Type B pancreatic cell (in vitro differentiated cells): ENCODE results near the gene GIGYF2. TPM values are rescaled to one million over a fixed set of nuclear protein-coding genes. Genes with fewer than 3 reads are reported as not detected.
A peak's percentile ranks its signal among the peaks of the same experiment; 100 is the strongest.

Source experiments
- DNase-seq: peaks from one replicate; pipeline ENCODE4 v3.0.0; 2021; ENCODE audit warnings: mixed read lengths; ENCODE audit not compliant: unreplicated experiment; ENCODE audit errors: extremely low spot score
- H3K27ac Mint-ChIP-seq: 2 replicates; pipeline ENCODE4 v1.8.0; 2021; ENCODE audit warnings: mild to moderate bottlenecking, mixed read lengths
- H3K27me3 Mint-ChIP-seq: 2 replicates; pipeline ENCODE4 v1.8.0; 2021; ENCODE audit warnings: mixed read lengths
- H3K36me3 Mint-ChIP-seq: 2 replicates; pipeline ENCODE4 v1.8.0; 2021; ENCODE audit warnings: mixed read lengths
- H3K4me1 Mint-ChIP-seq: one replicate; pipeline ENCODE4 v1.8.0; 2021; ENCODE audit warnings: mixed read lengths; ENCODE audit not compliant: unreplicated experiment
- H3K4me3 Mint-ChIP-seq: 2 replicates; pipeline ENCODE4 v1.8.0; 2021; ENCODE audit warnings: mild to moderate bottlenecking, mixed read lengths
- H3K9me3 Mint-ChIP-seq: 2 replicates; pipeline ENCODE4 v1.8.0; 2021; ENCODE audit warnings: mixed read lengths
- CTCF ChIP-seq: fragments of 200-600 bp; sonication (generic); conservative IDR thresholded peaks from 2 replicates; pipeline ENCODE4 v1.5.0; 2021; ENCODE audit warnings: antibody characterized with exemption, mild to moderate bottlenecking
- total RNA-seq: library from RNA; stranded (reverse); gene quantifications from 2 replicates; pipeline ENCODE4 v1.2.1, GENCODE V29; 2021; ENCODE audit warnings: low replicate concordance

The GIGYF2 gene
- total RNA-seq, 1 donor from 2014 or later, result 65.7 TPM

- no peak for DNase-seq
- peaks cover 6% of the 10 kb centered on the region for H3K4me1 Mint-ChIP-seq
- no peak overlapping the region for H3K4me3 Mint-ChIP-seq
- no peak for TF ChIP-seq CTCF
- H3K36me3 Mint-ChIP-seq, result no peaks in the 10 kb centered on the region
- no peaks in the 10 kb centered on the region for H3K9me3 Mint-ChIP-seq
- no peaks in the 10 kb centered on the region for H3K27me3 Mint-ChIP-seq
- no peak overlapping the region for H3K27ac Mint-ChIP-seq
These were observed 3.8 kb upstream of the GIGYF2 start for GRCh38 chr2:232693344-232693743.

DNA sequence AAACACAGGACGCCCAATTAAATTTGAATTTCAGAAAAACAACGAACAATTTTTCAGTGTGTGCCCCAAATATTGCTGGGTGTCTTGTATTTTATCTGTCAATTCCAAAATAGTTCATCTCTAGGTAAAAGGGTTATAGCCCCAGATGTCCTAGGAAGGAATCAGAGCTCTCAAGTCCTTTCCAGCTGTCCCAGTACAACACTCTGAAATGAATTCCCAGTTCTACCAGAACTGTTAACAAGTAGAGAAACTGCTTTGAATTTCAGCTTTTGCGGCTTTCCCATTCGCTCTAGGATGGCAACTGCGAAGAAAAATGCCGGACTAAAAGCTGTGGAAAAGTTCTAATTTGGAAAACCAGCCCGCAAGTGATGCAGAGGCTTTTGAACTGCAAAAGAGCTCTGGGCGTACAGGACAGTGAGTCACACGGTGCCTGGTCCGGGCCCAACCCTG, 497 bp upstream of the GIGYF2 start:
- no peaks in the 10 kb centered on the region for H3K9me3 Mint-ChIP-seq
- H3K27ac Mint-ChIP-seq, result peak overlapping the region; percentile 86
- no peaks in the 10 kb centered on the region for H3K27me3 Mint-ChIP-seq
- no peak for TF ChIP-seq CTCF
- peaks cover 15% of the 10 kb centered on the region for H3K36me3 Mint-ChIP-seq
- no peak for DNase-seq
- H3K4me3 Mint-ChIP-seq, result peak overlapping the region; percentile 97
- peaks cover 28% of the 10 kb centered on the region for H3K4me1 Mint-ChIP-seq

DNA sequence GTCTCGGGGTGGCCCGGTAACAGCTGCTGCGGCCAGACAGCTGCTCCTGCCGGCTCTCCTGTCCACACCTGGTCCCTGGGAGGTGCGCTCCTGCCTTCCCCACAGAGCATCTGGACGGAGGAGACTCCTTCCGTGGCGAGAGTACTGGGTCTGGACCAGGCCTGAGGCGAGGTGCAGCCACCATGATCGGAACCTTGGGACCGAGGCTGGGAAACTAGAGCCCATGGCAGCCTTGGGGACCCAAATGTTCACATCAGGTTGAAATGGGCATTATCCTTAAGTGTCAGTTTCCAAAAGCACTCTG, 628 bp downstream of the GIGYF2 start:
- Mint-ChIP-seq H3K36me3 (peaks cover 18% of the 10 kb centered on the region), H3K4me1 (peaks cover 28% of the 10 kb centered on the region), H3K27me3 (no peaks in the 10 kb centered on the region), H3K4me3 (peak overlapping the region; percentile 97), H3K9me3 (no peaks in the 10 kb centered on the region), H3K27ac (peak overlapping the region; percentile 94)
- no peak for TF ChIP-seq CTCF
- DNase-seq, result no peak

GRCh38 chr2:232698556-232699091, 1.5 kb downstream of the GIGYF2 start:
- Mint-ChIP-seq H3K27me3 (no peaks in the 10 kb centered on the region), H3K27ac (peak overlapping the region; percentile 94), H3K9me3 (no peaks in the 10 kb centered on the region), H3K4me3 (peak overlapping the region; percentile 97), H3K36me3 (peaks cover 21% of the 10 kb centered on the region), H3K4me1 (peaks cover 28% of the 10 kb centered on the region)
- DNase-seq, result no peak
- no peak for TF ChIP-seq CTCF

DNA sequence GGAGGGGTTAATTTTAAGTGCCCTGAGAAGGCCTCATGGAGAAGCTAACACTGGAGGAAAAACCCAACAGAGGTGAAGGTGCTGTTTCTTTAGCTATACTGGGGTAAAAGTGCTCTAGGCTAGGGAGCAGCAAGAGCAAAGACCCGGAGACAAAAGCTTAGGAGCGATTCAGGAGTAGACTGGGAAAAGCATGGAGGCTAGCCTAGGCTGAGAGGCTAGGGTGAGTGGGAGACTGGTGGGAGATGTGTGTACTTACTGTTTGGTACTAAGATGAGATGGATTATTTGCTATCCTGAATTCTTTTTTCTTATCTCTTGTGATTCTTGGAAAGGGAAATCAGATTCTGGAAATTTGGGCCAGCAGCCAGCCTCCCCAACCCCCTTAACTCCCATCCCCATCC, 2.0 kb downstream of the GIGYF2 start:
- H3K9me3 Mint-ChIP-seq, result no peaks in the 10 kb centered on the region
- TF ChIP-seq CTCF, result no peak
- peak overlapping the region; percentile 94 for H3K27ac Mint-ChIP-seq
- no peaks in the 10 kb centered on the region for H3K27me3 Mint-ChIP-seq
- no peak for DNase-seq
- H3K4me3 Mint-ChIP-seq, result peak overlapping the region; percentile 97
- H3K36me3 Mint-ChIP-seq, result peaks cover 26% of the 10 kb centered on the region
- peaks cover 28% of the 10 kb centered on the region for H3K4me1 Mint-ChIP-seq

- Mint-ChIP-seq H3K27ac (peak overlapping the region; percentile 20), H3K9me3 (no peaks in the 10 kb centered on the region), H3K27me3 (no peaks in the 10 kb centered on the region), H3K36me3 (peaks cover 31% of the 10 kb centered on the region), H3K4me1 (peaks cover 28% of the 10 kb centered on the region), H3K4me3 (peak overlapping the region; percentile 97)
- DNase-seq, result no peak
- no peak for TF ChIP-seq CTCF
These were observed 3.0 kb downstream of the GIGYF2 start for GRCh38 chr2:232700154-232700553.
